Measurements from ENCODE around the gene VTI1A. TPM values are rescaled to one million over a fixed set of nuclear protein-coding genes. Genes with fewer than 3 reads are reported as not detected.

Gene VTI1A
- total RNA-seq, 1 donor from 2014 or later = 29.7 TPM

DNA sequence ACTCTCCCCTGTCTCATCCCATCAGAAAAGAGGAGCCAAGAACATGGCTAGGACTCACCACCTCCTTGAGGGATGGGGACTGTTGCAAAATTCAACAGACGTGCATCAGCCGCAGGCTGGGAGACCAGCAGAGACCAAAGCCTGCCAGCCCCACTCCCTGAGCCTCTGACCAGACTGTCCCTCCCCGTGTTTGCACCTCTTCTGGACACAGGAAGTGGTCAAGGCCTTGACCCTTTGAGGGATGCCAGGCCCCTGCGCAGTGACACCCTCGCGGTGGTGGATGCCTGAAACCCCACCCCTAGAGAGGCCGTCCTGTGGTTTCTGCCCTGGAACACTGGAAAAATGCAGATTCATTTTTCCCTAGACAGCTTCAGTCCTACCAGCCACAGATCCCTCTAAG is 374.6 kb downstream of the VTI1A start:
- no peaks in the 10 kb centered on the region for H3K4me1 ChIP-seq
- H3K27me3 ChIP-seq = no peaks in the 10 kb centered on the region
- ATAC-seq (no peak), DNase-seq (no peak)
- H3K9me3 ChIP-seq = no peaks in the 10 kb centered on the region
- no peak overlapping the region for H3K27ac ChIP-seq
- H3K36me3 ChIP-seq = no peaks in the 10 kb centered on the region
- intact Hi-C loops (cut with DNase I) = no loop called here
- TF ChIP-seq, protein P1, sequence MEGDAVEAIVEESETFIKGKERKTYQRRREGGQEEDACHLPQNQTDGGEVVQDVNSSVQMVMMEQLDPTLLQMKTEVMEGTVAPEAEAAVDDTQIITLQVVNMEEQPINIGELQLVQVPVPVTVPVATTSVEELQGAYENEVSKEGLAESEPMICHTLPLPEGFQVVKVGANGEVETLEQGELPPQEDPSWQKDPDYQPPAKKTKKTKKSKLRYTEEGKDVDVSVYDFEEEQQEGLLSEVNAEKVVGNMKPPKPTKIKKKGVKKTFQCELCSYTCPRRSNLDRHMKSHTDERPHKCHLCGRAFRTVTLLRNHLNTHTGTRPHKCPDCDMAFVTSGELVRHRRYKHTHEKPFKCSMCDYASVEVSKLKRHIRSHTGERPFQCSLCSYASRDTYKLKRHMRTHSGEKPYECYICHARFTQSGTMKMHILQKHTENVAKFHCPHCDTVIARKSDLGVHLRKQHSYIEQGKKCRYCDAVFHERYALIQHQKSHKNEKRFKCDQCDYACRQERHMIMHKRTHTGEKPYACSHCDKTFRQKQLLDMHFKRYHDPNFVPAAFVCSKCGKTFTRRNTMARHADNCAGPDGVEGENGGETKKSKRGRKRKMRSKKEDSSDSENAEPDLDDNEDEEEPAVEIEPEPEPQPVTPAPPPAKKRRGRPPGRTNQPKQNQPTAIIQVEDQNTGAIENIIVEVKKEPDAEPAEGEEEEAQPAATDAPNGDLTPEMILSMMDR (IDR thresholded peaks at IDR 0.05) = no peak
- no peak overlapping the region for H3K4me3 ChIP-seq

DNA sequence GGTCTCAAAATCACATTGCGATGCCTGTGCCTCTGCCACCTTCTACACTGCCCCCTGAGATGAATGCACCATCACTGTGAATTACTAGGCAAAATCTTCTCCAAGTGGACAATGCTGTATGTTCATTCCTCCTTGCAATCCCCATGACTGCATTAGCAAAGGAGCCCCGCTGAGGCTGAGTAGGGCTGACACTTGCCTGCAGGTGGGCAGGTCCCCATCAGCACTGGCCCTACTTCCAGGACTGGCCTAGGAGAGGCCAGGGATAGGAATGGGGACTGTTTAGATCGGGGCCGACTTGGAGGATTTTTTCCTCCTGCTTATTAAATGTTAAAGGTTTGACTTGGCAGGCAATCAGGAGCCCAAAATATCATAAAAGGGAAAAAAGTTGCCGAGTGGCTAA is 376.0 kb downstream of the VTI1A start:
- DNase-seq (no peak), ATAC-seq (no peak)
- H3K4me1 ChIP-seq = no peaks in the 10 kb centered on the region
- H3K27ac ChIP-seq = no peak overlapping the region
- no peaks in the 10 kb centered on the region for H3K36me3 ChIP-seq
- H3K9me3 ChIP-seq = no peaks in the 10 kb centered on the region
- no peaks in the 10 kb centered on the region for H3K27me3 ChIP-seq
- no peak overlapping the region for H3K4me3 ChIP-seq
- intact Hi-C loops (cut with DNase I) = no loop called here
- TF ChIP-seq, protein P1 (IDR thresholded peaks at IDR 0.05) = no peak

DNA sequence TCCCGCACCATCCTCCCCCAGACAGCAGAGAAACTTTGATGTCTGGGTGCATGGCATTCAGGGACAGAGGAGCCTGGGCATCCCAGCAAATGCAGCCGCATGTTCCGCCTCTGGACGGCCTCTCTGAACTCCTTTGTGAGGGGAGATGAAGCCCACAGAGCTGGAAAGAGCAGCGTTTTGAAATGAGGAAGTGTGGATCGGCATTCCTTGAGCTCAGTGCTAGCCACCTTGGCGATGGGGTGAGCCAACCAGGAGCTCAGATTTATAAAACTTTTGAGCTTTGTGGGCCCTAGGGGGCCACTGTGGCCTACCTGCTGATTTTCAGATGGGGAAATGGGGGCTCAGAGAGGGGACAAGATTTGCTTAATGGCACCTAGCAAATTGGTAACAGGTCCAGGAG is 376.6 kb downstream of the VTI1A start:
- no peak for DNase-seq
- Histone ChIP-seq H3K36me3 (no peaks in the 10 kb centered on the region), H3K27ac (no peak overlapping the region), H3K4me1 (no peaks in the 10 kb centered on the region), H3K9me3 (no peaks in the 10 kb centered on the region), H3K27me3 (no peaks in the 10 kb centered on the region), H3K4me3 (no peak overlapping the region)
- intact Hi-C loops (cut with DNase I) = no loop called here
- TF ChIP-seq, protein P1 (IDR thresholded peaks at IDR 0.05) = no peak
- no peak for ATAC-seq

DNA sequence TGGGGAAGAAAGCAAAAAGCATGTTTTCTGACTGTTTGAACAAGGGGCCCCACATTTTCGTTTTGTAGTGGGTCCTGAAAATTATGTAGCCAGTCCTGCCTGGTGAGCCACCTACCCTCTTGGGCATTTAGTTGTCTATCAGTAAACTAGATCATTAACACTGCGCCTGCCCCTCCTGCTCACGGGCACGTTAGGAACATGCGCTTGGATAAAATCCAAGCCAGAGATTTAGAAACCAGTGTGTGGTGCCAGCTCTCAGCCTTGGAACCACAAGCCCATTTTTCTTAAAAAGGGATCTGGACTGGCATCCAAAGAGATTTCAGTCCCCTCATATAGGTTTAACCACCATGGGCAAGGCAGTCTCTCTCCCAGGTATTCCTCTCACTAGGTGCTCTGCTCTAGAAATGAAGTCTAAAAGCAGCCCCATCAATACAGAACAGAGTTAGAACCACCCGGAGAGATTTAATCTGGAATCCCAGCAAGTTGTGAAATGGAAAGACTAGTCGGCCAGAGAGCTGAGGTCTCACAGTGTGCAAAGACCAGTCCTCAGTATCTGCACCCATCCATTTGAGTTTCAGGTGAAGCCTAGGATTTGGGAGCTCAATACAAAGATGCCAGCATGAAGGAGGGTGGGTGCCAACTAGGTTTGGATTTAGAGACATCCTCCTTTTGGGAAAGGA is 379.1 kb downstream of the VTI1A start:
- Histone ChIP-seq H3K27me3 (no peaks in the 10 kb centered on the region), H3K4me1 (no peaks in the 10 kb centered on the region), H3K4me3 (no peak overlapping the region), H3K27ac (no peak overlapping the region), H3K36me3 (no peaks in the 10 kb centered on the region), H3K9me3 (no peaks in the 10 kb centered on the region)
- DNase-seq (no peak), ATAC-seq (no peak)
- intact Hi-C loops (cut with DNase I) = no loop called here
- TF ChIP-seq, protein P1 (IDR thresholded peaks at IDR 0.05) = no peak

DNA sequence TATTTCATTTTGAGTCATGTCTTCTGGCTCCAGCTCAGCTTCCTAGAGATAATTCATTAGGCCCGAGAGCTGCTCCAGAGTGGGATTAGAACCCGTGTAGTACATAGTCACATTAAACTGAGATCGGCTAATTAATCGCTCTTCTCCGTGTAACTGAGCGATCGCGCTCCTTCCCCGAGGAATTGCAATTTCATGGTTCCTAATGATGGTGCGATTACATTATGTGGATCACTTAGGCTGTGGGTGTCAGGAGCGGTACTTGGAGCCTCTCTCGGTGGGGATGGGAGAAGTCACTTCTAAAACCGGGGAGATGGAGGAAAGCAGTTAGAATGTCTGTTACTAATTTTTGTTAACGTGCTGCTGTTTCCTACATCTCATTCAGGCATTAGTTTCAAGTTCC is 380.1 kb downstream of the VTI1A start:
- H3K4me3 ChIP-seq = no peak overlapping the region
- intact Hi-C loops (cut with DNase I) = no loop called here
- H3K36me3 ChIP-seq = no peaks in the 10 kb centered on the region
- ATAC-seq = no peak
- TF ChIP-seq, protein P1 (IDR thresholded peaks at IDR 0.05) = no peak
- H3K27ac ChIP-seq = no peak overlapping the region
- H3K9me3 ChIP-seq = no peaks in the 10 kb centered on the region
- no peaks in the 10 kb centered on the region for H3K27me3 ChIP-seq
- no peaks in the 10 kb centered on the region for H3K4me1 ChIP-seq
- DNase-seq = no peak

DNA sequence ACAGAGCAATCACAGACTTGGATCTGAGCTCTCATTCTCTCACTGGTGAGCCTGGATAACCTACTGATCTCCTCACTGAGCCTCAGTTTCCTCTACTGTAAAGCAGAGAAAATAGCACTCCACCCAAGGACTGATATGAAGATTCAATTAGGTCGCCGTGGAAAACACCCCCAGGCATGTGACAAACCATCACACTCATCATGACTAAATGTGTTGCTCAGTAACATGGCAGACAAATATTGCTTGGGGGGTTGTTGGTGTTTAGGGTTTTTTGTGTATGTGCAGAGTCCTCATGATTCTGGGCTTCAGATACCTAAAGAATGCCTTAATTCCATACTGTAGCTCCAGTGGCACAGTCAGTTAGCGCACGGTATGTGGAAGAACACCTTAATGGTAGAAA is 380.9 kb downstream of the VTI1A start:
- Histone ChIP-seq H3K4me3 (no peak overlapping the region), H3K27ac (no peak overlapping the region), H3K4me1 (no peaks in the 10 kb centered on the region), H3K9me3 (no peaks in the 10 kb centered on the region), H3K27me3 (no peaks in the 10 kb centered on the region), H3K36me3 (no peaks in the 10 kb centered on the region)
- intact Hi-C loops (cut with DNase I) = no loop called here
- ATAC-seq = no peak
- TF ChIP-seq, protein P1 (IDR thresholded peaks at IDR 0.05) = no peak
- no peak for DNase-seq

All from upper lobe of right lung (tissue), 1 donor.